Measurements from ENCODE around the gene CST3. TPM values are rescaled to one million over a fixed set of nuclear protein-coding genes. Genes with fewer than 3 reads are reported as not detected.

The CST3 gene
- total RNA-seq, 4 donors from 2014 or later: 607 to 1,755 (median 1,289) TPM

GRCh38 chr20:23614163-23614562, 23.6 kb downstream of the CST3 start:
- H3K4me1 ChIP-seq: peaks cover 0 to 12% (median 3%) of the 10 kb centered on the region in 4 donors
- H3K9me3 ChIP-seq: no peaks in the 10 kb centered on the region
- no peaks in the 10 kb centered on the region for H3K36me3 ChIP-seq
- no peak overlapping the region for H3K4me3 ChIP-seq
- TF ChIP-seq EP300 (IDR thresholded peaks at IDR 0.05; ENCODE audit: low read depth) (no peak), POLR2A (IDR thresholded peaks at IDR 0.05) (no peak), CTCF (IDR thresholded peaks at IDR 0.05) (no peak), POLR2AphosphoS5 (IDR thresholded peaks at IDR 0.05) (no peak)
- intact Hi-C loops (cut with DNase I; ENCODE audit: low total_unique reads): no loop called here
- peak overlapping the region; percentile 36 to 53 (median 48) for H3K27ac ChIP-seq
- in situ Hi-C loops (cut with MboI; ENCODE audit: low pct_ligation_motif_present in 1 of 4, low pct_unique_long_range_greater_than_20kb in 1 of 4, low sequenced_read_pairs in 3 of 4): loop anchor here in 3 of 4 donors (10.0 to 25.0 kb wide), 4 partner anchors 169 to 927 kb away; partner anchors contain the start of gene CSTL1 (in 1 of the 3)
- H3K27me3 ChIP-seq: no peaks in the 10 kb centered on the region
- WGBS, 2 donors (ENCODE audit: low coverage in 1 of 2): 81% methylated on average over 5 of the region's 5 CpGs; no CpG with 5 or more reads in 1 of the 2 donors
- no peak for DNase-seq

- in situ Hi-C loops (cut with MboI; ENCODE audit: low pct_ligation_motif_present in 1 of 4, low pct_unique_long_range_greater_than_20kb in 1 of 4, low sequenced_read_pairs in 3 of 4): loop anchor here in 3 of 4 donors (10.0 to 25.0 kb wide), 4 partner anchors 169 to 926 kb away; partner anchors contain the start of gene CSTL1 (in 1 of the 3)
- intact Hi-C loops (cut with DNase I; ENCODE audit: low total_unique reads): no loop called here
- no peak for DNase-seq
- Histone ChIP-seq H3K27ac (peak overlapping the region; percentile 36 to 53 (median 48)), H3K9me3 (no peaks in the 10 kb centered on the region), H3K4me3 (no peak overlapping the region), H3K36me3 (no peaks in the 10 kb centered on the region), H3K27me3 (no peaks in the 10 kb centered on the region), H3K4me1 (peaks cover 0 to 12% (median 3%) of the 10 kb centered on the region in 4 donors)
- TF ChIP-seq POLR2A (IDR thresholded peaks at IDR 0.05) (no peak), POLR2AphosphoS5 (IDR thresholded peaks at IDR 0.05) (no peak), CTCF (IDR thresholded peaks at IDR 0.05) (no peak), EP300 (IDR thresholded peaks at IDR 0.05; ENCODE audit: low read depth) (no peak)
These were observed 24.1 kb downstream of the CST3 start for GRCh38 chr20:23613676-23614075.

GRCh38 chr20:23612396-23612795, 25.4 kb downstream of the CST3 start:
- TF ChIP-seq CTCF (IDR thresholded peaks at IDR 0.05) (no peak), POLR2A (IDR thresholded peaks at IDR 0.05) (no peak), POLR2AphosphoS5 (IDR thresholded peaks at IDR 0.05) (no peak), EP300 (IDR thresholded peaks at IDR 0.05; ENCODE audit: low read depth) (no peak)
- no peaks in the 10 kb centered on the region for H3K36me3 ChIP-seq
- in situ Hi-C loops (cut with MboI; ENCODE audit: low pct_ligation_motif_present in 1 of 4, low pct_unique_long_range_greater_than_20kb in 1 of 4, low sequenced_read_pairs in 3 of 4): loop anchor here in 3 of 4 donors (10.0 to 25.0 kb wide), 4 partner anchors 168 to 925 kb away; partner anchors contain the start of gene CSTL1 (in 1 of the 3)
- WGBS, 2 donors (ENCODE audit: low coverage in 1 of 2): 57 to 81% methylated on average over 2 of the region's 2 CpGs
- intact Hi-C loops (cut with DNase I; ENCODE audit: low total_unique reads): no loop called here
- no peak overlapping the region for H3K27ac ChIP-seq
- H3K27me3 ChIP-seq: no peaks in the 10 kb centered on the region
- no peak for DNase-seq
- H3K4me3 ChIP-seq: no peak overlapping the region
- H3K9me3 ChIP-seq: no peaks in the 10 kb centered on the region
- H3K4me1 ChIP-seq: peaks cover 0 to 12% (median 3%) of the 10 kb centered on the region in 4 donors

GRCh38 chr20:23609486-23610109, 28.2 kb downstream of the CST3 start:
- Histone ChIP-seq H3K4me1 (peaks cover 0 to 12% (median 3%) of the 10 kb centered on the region in 4 donors), H3K4me3 (no peak overlapping the region), H3K27ac (no peak overlapping the region), H3K27me3 (no peaks in the 10 kb centered on the region), H3K36me3 (no peaks in the 10 kb centered on the region), H3K9me3 (no peaks in the 10 kb centered on the region)
- in situ Hi-C loops (cut with MboI; ENCODE audit: low pct_ligation_motif_present in 1 of 4, low pct_unique_long_range_greater_than_20kb in 1 of 4, low sequenced_read_pairs in 3 of 4) (loop anchor here in 3 of 4 donors (10.0 to 25.0 kb wide), 4 partner anchors 165 to 922 kb away; partner anchors contain the start of gene CSTL1 (in 1 of the 3)), intact Hi-C loops (cut with DNase I; ENCODE audit: low total_unique reads) (loop anchor here (5.0 kb wide), 1 partner anchor 167 kb away; no protein-coding TSS in a partner anchor)
- 89 to 94% methylated on average over 5 of the region's 5 CpGs for WGBS, 2 donors (ENCODE audit: low coverage in 1 of 2)
- no peak for TF ChIP-seq POLR2A (IDR thresholded peaks at IDR 0.05)
- no peak for TF ChIP-seq POLR2AphosphoS5 (IDR thresholded peaks at IDR 0.05)
- TF ChIP-seq CTCF (IDR thresholded peaks at IDR 0.05): no peak
- TF ChIP-seq EP300 (IDR thresholded peaks at IDR 0.05; ENCODE audit: low read depth): no peak
- no peak for DNase-seq
